Measurements from ENCODE around the gene EID2B. TPM values are rescaled to one million over a fixed set of nuclear protein-coding genes. Genes with fewer than 3 reads are reported as not detected.
A peak's percentile ranks its signal among the peaks of the same experiment; 100 is the strongest.

Gene EID2B
- total and polyA plus RNA-seq, 2 of the 13 experiments (the other 11 are each of a cell fraction or from before 2014, with no cell fraction given), result 2.5 to 3.7 TPM

DNA sequence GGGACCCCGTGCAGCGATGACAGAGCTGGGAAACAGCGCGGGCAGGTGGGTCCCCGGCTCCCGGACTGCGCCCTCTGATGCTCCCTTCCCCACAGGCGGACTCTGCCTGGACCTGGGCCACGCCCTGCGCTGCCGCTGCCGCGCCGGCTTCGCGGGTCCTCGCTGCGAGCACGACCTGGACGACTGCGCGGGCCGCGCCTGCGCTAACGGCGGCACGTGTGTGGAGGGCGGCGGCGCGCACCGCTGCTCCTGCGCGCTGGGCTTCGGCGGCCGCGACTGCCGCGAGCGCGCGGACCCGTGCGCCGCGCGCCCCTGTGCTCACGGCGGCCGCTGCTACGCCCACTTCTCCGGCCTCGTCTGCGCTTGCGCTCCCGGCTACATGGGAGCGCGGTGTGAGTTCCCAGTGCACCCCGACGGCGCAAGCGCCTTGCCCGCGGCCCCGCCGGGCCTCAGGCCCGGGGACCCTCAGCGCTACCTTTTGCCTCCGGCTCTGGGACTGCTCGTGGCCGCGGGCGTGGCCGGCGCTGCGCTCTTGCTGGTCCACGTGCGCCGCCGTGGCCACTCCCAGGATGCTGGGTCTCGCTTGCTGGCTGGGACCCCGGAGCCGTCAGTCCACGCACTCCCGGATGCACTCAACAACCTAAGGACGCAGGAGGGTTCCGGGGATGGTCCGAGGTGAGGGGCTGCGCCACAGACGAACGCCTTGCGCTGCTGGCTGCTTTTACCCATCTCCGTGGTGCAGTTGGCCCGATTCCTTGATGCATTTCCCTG lies 25.5 kb downstream of the EID2B start (continued):
- TF ChIP-seq, protein P1, sequence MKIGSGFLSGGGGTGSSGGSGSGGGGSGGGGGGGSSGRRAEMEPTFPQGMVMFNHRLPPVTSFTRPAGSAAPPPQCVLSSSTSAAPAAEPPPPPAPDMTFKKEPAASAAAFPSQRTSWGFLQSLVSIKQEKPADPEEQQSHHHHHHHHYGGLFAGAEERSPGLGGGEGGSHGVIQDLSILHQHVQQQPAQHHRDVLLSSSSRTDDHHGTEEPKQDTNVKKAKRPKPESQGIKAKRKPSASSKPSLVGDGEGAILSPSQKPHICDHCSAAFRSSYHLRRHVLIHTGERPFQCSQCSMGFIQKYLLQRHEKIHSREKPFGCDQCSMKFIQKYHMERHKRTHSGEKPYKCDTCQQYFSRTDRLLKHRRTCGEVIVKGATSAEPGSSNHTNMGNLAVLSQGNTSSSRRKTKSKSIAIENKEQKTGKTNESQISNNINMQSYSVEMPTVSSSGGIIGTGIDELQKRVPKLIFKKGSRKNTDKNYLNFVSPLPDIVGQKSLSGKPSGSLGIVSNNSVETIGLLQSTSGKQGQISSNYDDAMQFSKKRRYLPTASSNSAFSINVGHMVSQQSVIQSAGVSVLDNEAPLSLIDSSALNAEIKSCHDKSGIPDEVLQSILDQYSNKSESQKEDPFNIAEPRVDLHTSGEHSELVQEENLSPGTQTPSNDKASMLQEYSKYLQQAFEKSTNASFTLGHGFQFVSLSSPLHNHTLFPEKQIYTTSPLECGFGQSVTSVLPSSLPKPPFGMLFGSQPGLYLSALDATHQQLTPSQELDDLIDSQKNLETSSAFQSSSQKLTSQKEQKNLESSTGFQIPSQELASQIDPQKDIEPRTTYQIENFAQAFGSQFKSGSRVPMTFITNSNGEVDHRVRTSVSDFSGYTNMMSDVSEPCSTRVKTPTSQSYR (CRISPR knock-in tag; IDR thresholded peaks at IDR 0.05; ENCODE audit: borderline replicate concordance), result peak; percentile 58; the same call in 1 of the 2 replicates
- TF ChIP-seq ISX (CRISPR knock-in tag; conservative IDR thresholded peaks at IDR 0.05) (peak; percentile 52; the same call in 1 of the 2 replicates), ZNF274 (CRISPR knock-in tag; IDR thresholded peaks at IDR 0.05) (peak; percentile 96; the same call in 1 of the 2 replicates), NR2C2 (CRISPR knock-in tag; IDR thresholded peaks at IDR 0.05; ENCODE audit: borderline replicate concordance) (peak; percentile 44; the same call in 1 of the 2 replicates), ZNF33B (CRISPR knock-in tag; IDR thresholded peaks at IDR 0.05) (0 out of 2 replicates have a peak, but pooled peaks have one; percentile 69), GLI4 (CRISPR knock-in tag; IDR thresholded peaks at IDR 0.05; ENCODE audit: borderline replicate concordance) (no peak), PHF20 (CRISPR knock-in tag; IDR thresholded peaks at IDR 0.05) (peak; percentile 53; the same call in 1 of the 2 replicates), KDM4B (CRISPR knock-in tag; IDR thresholded peaks at IDR 0.05) (no peak), ZNF160 (CRISPR knock-in tag; IDR thresholded peaks at IDR 0.05) (peak; percentile 88; the same call in 1 of the 2 replicates), SMYD3 (CRISPR knock-in tag; IDR thresholded peaks at IDR 0.05) (0 out of 2 replicates have a peak, but pooled peaks have one; percentile 62), ZSCAN9 (CRISPR knock-in tag; IDR thresholded peaks at IDR 0.05; ENCODE audit: borderline replicate concordance) (no peak), ZSCAN30 (CRISPR knock-in tag; IDR thresholded peaks at IDR 0.05) (no peak)
- TF ChIP-seq, protein P2, sequence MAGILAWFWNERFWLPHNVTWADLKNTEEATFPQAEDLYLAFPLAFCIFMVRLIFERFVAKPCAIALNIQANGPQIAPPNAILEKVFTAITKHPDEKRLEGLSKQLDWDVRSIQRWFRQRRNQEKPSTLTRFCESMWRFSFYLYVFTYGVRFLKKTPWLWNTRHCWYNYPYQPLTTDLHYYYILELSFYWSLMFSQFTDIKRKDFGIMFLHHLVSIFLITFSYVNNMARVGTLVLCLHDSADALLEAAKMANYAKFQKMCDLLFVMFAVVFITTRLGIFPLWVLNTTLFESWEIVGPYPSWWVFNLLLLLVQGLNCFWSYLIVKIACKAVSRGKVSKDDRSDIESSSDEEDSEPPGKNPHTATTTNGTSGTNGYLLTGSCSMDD (CRISPR knock-in tag; IDR thresholded peaks at IDR 0.05), result peak; percentile 84; the same call in 1 of the 2 replicates
- TF ChIP-seq, protein P3, sequence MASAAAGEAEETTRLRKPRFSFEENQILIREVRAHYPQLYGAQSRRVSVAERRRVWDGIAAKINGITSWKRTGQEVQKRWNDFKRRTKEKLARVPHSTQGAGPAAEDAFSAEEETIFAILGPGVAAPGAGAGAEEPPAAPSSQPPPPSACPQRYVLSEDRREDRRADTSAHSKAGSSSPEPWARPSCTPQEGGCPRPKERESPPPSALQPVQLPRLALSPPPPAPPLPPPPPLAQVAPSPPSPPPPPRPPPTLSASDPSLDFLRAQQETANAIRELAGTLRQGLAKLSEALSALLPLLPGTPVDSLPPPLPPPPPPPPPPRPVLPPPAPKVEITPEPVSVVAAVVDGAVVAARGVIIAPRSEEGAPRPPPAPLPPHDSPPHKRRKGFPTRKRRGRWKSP (CRISPR knock-in tag; IDR thresholded peaks at IDR 0.05), result peak; percentile 98
- TF ChIP-seq, protein P4, sequence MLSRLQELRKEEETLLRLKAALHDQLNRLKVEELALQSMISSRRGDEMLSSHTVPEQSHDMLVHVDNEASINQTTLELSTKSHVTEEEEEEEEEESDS (CRISPR knock-in tag; IDR thresholded peaks at IDR 0.05; ENCODE audit: borderline replicate concordance), result peak; percentile 79; the same call in 1 of the 2 replicates

All from HepG2 (cell line).